GM21619 (cell line): ENCODE results near the gene ANKRD13B.

Experiments used
- ATAC-seq: cut with Tn5 transposase; IDR thresholded peaks from one replicate; pipeline ENCODE4 v1.9.1; 2021; ENCODE audit not compliant: unreplicated experiment

ANKRD13B gene

DNA sequence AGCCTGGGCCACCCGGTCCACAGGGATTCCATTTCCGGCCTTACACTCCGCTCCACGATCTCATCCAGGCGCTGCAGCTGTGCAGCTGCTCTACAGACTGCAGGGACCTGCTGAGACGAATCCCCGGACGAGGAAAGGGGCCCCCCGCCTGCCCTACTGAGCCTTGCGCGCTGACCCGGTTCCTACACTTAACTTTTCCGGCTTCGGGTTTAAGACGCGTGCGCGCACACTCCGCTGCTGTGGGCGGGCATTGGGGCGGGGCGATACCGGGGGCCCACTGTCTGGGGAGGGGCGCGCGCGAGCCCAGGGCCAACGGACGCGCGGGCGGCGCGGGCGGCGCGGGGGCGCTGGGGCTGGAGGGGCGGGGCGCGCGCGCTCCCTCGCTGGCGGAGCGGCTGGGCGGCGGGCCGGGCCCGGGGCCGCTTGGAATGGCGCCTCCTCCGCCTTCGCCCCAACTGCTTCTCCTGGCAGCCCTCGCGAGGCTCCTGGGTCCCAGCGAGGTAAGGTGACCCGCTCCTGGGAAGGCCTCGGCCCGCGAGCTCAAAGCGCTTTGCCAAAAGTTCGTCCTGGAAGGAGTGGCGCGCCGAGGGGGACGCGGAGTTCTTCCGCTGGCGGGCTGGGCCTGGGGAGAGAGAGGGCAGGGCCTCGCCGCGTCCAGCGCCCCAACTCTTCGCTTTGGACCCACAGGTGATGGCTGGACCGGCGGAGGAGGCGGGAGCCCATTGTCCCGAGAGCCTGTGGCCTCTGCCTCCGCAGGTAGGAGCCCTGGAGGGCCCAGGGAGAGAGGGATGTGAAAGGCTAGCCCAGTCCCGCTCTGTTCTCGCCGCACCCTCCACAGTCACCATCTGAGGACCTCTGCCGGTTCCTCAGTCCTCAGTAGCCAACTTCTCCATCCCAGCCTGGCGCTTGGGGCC, 24.3 kb upstream of the ANKRD13B start, which contains the start of gene TP53I13:
Gene TP53I13 (plus strand): TSS at position 371 of the 914 bp plus-strand sequence. CDS start 58 bp downstream, at position 429.
- peak; percentile 26 for ATAC-seq

DNA sequence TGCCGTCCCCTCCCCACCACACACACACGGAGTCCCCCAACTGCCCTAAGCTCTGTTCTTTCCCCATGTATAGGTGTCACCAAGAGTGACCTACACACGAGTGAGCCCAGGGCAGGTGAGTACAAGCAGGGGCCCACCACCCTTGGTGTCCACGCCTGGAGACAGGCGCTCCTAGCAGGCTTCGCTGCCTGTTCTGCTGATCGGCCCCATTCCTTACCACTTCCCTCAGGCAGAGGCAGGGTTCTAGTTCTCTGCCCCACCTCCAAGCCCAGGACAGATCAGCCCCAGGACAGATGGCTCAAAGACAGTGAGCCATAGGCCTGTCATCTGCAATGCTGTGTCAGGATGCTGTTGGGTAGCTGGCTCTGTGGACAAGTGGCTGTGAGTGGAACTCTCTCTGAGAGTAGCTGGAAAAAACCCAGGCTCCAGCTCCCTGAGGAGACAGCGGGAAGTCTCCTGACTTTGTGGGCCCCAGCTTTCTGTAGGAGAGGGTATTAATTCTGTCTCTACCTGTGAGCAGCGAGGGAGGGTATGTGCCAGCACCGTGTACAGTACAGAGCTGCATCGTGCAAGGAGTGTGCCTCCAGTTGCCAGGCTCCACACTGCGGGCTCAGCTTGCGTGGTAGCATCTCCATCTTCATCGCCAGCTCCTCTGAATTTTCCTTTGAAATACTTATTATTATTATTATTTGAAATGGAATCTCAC, 23.5 kb upstream of the ANKRD13B start:
- no peak for ATAC-seq

DNA sequence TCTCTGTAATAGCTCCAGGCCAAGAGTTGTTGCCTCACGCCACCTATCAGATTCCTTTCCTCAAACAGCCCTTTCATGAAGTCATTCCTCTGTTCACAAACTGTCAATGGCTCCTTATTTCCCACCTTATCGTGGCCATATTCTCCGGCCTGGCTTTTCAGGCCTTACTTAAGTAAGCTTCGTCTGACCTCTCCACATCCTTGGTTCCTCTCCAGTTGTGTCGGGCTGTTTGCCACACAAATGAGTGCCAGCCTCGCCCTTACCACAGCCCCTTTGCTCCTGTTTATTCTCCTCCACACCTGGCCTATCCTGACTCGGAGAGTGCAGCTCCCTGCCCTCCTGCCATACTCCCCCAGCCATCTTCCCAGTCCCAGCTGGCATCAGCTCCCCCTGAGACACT, 22.4 kb upstream of the ANKRD13B start:
- no peak for ATAC-seq

DNA sequence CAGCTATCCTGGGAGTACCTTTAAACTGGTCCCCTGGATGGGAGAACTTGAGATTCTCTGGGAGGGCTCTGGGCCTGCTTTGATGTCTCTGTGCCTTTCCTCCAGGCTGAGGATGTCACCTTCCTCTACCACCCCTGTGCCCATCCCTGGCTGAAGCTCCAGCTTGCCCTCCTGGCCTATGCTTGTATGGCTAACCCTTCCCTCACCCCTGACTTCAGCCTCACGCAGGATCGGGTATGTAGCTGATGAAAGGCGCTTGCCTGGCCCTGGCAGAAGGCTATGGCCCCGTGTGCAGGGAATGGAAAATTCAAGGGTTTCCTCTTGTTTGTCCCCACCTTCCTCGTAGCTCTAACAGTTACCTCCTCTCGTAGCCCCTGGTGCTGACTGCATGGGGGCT, 21.4 kb upstream of the ANKRD13B start:
- no peak for ATAC-seq

DNA sequence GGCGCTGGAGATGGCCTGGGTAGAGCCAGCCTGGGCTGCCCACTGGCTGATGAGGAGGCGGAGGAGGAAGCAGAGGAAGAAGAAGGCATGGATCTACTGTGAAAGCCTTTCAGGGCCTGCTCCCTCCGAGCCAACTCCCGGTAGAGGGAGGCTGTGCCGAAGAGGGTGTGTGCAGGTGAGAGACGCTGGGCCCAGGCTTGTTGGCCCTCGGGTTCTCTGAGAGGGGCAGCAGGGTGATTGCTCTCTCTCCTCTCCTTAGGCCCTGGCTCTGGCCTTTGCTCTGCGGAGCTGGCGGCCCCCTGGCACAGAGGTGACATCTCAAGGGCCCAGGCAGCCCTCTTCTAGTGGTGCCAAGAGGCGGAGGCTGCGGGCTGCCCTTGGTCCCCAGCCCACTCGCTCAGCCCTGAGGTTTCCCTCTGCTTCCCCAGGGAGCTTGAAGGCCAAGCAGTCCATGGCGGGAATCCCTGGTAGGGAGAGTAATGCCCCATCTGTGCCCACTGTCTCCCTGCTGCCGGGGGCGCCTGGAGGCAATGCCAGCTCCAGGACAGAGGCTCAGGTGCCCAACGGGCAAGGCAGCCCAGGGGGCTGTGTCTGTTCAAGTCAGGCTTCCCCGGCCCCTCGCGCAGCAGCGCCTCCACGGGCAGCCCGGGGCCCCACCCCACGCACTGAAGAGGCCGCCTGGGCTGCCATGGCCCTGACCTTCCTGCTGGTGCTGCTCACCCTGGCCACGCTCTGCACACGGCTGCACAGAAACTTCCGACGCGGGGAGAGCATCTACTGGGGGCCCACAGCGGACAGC, 20.9 kb upstream of the ANKRD13B start:
- no peak for ATAC-seq

DNA sequence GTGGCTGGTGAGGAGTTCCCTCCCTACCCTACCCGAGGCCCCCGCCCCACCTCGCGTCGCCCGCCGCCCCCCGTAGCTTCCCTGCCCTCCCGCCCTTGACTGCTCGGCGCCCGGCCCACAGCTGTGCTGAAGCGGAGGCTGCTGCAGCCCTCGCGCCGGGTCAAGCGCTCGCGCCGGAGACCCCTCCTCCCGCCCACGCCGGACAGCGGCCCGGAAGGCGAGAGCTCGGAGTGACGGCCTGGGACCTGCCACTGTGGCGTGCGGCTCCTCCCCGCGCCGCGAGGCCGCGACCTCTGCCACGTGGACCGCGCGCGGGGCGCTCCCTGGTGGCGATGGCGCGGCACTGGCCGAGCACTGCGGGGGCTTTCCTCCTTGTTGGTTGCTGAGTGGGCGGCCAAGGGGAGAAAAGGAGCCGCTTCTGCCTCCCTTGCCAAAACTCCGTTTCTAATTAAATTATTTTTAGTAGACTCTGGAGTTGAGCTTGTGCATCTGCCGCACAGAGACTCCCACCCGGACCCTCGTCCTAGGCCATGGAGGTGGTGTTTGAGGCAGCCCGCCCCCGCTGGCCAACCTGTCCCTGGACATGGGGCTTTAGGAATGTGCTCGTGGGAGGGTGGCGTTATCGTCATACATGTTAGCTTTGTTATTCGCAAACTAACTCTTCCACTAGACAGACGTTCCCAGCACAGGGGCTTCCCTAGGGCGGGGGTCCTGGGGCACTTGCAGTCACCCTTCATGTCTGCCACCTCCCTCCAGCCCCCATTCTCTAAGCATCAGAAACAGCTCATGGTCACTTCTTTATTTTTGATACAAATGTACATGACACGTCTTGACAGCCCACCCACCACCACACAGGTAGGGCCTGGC, 20.0 kb upstream of the ANKRD13B start:
- ATAC-seq, result no peak

DNA sequence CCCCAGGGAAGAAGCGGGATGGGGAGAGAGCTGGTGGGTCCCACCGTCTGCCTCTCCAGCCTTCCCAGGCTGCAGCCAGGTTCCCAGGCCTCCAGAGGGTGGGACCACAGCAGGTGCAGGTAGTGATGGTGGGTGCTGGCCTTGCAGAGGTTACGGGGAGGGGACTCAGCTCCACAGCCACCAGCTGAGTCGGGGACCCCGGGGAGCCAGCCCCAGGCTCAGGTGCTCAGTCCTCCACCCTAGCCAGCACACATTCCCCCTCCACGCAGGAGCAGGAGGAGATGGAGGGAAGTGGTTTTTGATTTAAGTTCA, 19.4 kb upstream of the ANKRD13B start:
- ATAC-seq, result no peak

DNA sequence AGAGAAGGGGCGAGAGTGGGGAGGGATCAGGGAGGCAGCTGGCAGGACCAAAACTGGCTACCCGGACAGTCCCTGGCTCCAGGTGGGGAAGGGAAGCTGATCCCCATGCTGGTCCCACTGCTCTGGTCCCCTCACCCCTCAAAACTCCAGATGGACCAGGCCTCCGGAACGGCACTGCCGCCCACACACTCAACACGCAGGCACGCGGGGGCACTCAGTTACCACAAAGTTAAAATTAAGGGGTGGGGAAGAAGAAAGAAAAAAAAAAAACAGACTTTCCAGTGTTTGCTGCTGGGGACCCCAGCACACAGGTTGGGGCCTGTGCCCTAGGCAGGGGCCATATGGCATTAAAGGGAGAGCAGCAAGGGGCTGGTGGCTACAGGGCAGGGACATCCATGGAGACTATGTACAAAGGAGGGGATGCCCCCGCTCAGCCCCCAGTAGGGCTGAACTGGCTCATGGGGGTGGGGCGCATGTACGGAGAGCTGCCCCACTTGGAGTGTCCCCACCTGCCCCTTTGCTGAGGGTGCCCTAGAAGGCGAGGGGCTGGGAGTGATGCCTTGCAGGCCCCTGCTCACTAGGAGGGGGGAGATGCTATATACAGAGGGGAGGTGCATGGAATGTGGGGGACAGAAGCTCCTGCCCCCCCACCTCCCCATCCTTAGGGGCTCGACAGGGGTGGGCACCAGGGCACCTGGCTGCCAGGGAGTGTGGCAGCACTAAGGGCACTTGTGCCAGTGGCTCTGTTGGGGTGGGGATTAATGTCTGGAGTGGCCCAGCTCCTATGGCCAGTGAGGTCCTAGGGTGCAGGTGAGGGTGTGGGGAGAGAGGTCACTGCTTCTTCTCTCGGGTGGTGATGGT, 18.8 kb upstream of the ANKRD13B start:
- ATAC-seq, result no peak

DNA sequence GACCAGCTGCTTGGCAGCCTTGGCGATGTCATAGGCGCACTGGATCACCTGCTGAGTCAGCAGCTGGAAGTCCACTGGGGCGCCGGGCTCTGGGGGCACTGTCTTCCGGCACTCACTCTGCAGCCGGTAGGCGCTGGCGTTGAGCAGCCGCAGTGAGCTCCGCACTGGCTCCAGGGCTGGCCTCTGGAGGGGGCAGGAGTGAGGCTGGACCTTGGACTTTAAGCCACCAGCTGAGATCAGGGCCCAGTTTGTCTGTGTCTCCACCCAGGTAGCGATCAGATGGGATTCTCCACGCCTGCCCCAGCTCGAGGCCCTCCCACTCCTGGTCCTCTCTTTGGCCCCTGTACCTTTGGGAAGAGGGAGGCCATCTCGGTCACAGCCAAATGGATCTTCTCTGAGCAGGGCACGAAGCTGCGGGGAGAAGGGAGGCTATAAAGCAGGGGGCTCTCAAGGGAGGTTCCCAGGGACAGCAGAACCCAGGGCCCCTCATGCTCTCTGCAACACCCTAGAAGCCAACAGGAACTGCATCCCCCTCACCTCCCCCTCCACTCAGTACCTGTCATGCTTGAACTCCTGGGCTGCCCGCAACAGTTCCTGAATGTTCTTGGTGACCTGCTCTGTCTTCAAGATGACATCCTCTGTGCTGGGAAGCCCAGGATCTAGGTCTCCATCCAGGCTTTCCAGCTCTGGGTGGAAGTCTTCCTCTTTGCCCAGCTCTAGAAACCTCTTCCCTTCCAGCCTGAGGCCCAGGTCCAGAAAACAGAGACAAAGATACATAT, 18.0 kb upstream of the ANKRD13B start:
- ATAC-seq, result no peak

DNA sequence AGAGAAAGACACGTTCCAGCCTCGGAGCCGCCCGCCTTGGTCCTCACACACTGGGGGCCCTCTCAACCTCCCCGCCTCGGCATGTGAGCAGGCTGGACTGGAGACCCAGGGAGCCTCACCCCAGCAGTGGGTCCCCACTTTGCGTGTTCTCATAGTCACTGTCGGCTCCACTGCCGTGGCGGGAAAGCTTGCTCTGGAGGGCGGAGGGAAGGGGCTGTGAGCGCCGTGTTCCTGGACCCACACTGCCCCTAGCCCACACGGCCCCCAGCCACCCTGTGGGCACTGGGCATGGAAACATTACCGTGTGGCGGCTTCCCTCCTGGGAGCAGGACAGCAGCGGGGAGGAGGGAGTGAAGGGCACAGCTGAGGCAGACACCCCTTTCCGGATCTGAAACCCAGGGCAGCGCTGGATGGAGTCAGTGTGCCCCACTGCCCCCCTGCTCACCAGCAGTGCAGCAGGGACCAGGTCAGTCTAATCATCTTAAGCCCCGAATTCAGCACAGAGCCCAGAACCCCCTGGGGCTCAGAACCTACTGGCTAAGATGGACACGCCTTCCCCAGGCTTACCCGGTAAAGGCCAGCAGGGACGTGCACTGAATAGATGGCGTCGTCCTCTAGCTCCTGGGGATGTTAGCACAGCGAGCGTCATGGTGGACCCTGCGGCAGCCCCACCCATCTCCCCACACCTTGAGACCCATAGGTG, 17.3 kb upstream of the ANKRD13B start:
- ATAC-seq, result no peak

DNA sequence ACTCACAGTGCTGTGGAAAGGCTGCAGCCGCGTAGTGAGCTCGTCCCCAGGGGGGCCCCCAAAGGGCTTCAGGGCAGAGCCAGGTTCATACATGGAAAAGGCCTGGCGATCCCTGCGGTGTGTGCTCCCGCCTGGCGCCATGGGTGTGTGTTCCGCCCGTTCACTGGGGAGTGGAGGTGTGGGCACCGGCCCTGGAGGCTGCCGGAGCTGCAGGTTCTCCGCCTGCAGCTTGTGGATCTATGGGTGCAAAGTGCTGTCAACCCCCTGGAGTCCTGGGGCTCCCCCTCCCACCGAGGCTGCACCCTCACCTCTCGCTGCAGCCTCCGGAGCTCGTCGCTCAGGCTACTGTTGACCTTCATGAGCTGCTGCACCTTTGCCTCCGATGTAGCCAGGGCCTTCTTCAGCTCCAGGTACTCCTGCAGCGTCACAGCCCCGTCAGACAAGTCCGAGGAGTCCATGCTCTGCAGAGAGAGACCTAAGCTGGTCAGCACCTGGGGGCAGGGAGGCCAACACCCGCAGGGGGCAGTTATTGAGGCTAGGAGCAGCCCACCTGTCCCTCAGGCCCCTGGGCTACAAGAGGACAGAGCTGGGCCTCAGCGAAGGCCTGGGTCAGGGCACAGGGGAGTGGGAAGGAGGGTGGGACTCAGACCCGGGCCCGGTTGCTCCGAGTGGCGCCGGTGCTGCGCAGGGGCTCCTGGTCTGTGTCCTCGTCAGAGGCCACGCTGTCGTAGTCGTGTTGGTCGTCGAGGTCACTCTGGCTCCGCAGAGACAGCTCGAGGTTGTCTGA, 16.5 kb upstream of the ANKRD13B start:
- ATAC-seq, result no peak

DNA sequence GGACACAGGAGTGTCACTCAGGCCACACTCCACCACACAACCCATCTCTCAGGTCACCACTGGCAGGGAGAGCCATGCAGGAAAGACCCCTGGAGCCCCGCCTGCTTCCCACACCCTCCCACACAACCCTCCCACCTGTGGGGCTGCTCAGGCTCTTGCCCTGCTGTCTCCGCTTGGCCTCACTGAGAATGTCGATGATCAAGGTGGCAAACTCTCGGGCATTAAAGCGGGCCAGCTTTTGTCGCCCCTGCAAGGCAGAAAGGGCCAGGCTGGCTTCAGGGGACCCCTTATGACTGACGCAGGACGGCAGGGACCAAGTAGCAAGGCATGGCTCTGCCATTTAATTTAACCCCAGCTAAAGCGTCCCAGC, 15.9 kb upstream of the ANKRD13B start:
- no peak for ATAC-seq

DNA sequence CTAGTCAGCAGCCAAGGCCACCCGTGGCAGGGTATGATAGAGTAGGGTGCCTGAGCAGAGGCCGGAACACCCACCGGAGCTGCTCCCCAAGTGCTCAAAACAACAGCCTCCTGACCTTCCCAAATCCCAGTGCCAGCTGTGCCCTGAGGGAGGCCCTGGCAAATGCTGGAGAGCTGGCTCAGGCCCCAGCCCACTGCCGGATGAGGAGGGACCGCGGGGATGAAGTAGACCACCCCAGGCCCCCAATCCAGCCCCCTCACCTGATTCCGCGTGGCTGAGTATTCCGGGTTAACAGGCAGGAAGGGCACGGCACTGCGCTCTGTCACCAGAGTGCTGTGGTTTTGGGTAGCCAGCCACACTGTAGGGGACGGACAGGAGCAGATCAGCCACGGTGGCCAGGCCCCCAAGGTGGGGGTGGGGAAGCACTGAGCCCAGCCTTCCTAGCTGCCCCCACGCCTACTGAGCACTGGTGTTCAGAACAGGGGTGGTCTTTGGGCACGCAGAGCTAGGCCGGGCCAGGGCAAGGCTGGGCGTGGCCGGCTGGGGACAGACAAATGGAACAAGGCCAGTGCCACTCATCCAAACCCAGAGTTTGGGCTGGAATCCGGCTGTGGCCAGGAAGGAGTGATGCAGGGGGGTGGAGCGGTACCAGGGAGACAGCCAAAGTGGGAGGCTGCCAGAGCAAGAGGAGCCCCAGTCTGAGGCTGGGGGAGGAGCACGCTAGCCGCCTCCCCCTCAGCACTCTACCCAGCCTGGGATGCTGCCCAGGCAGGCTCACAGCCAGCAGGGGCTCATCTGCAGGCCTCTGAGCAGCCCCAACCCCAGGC, 15.3 kb upstream of the ANKRD13B start:
- no peak for ATAC-seq

DNA sequence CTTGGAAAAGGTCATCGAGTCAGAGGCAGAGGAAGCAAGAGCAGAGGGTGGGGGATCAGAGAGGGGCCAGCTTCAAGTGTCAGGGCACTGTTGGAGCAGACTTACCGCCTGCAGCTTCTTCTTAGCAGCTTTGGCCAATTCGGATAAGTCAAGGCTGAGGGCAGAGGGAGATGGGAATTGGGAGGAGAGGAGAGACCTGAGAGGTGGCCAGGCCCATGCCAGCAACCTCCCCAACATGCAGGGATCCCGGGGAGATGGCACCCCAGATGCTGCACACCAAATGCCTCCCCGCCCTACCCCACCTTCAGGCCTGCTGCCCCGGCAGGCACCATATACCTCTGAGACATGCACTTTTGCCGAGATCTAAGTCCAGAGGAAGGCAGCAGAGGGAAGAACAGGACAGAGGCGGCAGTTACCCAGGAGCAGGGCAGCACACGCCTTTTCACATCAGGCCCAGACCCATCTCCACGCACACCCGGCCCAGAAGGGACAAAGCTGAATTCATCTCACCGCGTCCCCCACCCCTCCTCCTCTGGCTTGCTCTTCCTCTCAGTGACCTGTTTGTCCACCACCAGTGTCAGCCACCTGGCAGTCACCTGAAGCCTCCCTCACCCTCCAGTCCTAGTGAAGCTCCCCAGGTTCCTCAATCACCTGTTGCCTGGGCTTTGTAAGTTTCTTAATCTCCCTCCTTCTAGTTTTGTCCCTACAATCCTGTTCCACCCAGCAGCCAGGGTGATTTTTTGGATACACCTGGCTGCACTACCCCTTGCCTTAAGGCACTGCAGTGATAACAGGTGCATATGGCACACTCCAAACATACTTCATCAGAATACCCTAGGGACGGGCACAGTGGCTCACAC, 14.1 kb upstream of the ANKRD13B start:
- no peak for ATAC-seq

DNA sequence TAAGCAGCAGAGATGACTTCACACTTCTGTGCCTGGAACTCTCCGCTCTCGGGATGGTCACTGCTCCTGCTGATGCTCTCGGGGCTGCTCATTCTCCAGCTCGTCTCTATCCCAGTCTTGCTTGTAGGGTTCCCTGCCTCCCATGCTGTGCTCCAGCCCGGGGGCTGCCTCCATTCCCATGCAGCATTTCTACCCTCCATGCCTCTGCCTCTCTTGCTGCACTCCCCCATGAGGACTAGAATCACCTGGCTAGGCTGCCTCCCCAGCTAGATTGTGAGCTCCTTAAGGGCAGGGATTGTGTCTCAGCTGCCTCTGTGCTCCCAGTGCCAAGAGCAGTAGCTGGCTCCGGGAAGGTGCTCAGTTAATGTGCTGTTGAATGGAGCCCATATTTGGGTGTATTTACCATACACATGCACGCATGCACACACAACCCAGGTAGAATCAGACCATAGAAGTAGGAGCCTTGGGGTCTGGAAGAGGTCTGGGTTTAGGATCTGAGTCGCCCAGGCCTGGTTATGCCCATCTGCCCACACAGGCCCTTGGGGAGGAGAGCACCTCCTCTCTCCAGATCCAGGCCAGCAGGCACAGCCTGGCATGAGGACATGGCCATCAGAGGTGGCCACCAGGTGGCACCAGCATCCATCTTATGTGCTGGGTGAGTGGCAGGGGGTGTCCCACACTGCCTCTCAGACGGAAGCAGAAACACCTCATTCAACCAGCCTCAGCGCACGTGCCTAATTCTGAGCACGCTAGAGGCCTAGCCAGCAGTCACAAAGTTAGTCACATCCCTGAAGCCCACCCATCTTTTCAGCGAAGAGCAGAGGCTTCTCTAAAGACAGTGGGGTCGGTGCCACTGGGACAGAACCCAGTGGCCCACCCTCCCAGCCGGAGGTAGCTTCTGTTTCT, 12.8 kb upstream of the ANKRD13B start:
- peak; percentile 79 for ATAC-seq
